ENCODE results near the gene PCNX2. TPM values are rescaled to one million over a fixed set of nuclear protein-coding genes. Genes with fewer than 3 reads are reported as not detected.
A peak's percentile ranks its signal among the peaks of the same experiment; 100 is the strongest.

Gene PCNX2
- total and polyA plus RNA-seq, 2 donors (not counting 1 experiment from before 2014, with no cell fraction given): 13.0 to 37.8 TPM

- no peaks in the 10 kb centered on the region for H4K20me1 ChIP-seq (ENCODE audit: control insufficient read depth, extremely low read depth, insufficient read depth, low read length)
- TF ChIP-seq CTCF (conservative IDR thresholded peaks at IDR 0.05 in 1 of 2, IDR thresholded peaks at IDR 0.05 in 1 of 2; ENCODE audit: low read depth in 1 of 2, low read length in 2 of 2) (no peak), EZH2 (IDR thresholded peaks at IDR 0.05; ENCODE audit: low read length, missing control alignments) (no peak)
- H3K9ac ChIP-seq (ENCODE audit: insufficient read depth, low read length): no peak overlapping the region
- H3K36me3 ChIP-seq (ENCODE audit: control insufficient read depth, insufficient read depth, low read length): no peaks in the 10 kb centered on the region
- H3K4me3 ChIP-seq (replicated peaks in 1 of 4; ENCODE audit: control extremely low read depth in 1 of 4, insufficient read depth in 1 of 4, low read depth in 3 of 4, low read length in 4 of 4): no peak overlapping the region
- H2AFZ ChIP-seq (ENCODE audit: low read length): no peak overlapping the region
- no peak for DNase-seq (ENCODE audit: low read depth in 2 of 2)
- H3K4me1 ChIP-seq (ENCODE audit: control insufficient read depth, extremely low read depth, insufficient read depth, low read length): no peaks in the 10 kb centered on the region
- H3K79me2 ChIP-seq (ENCODE audit: control insufficient read depth, insufficient read depth, low read length): peaks cover 6% of the 10 kb centered on the region
- H3K9me3 ChIP-seq (ENCODE audit: control insufficient read depth, insufficient read depth, low read depth, low read length): no peaks in the 10 kb centered on the region
- H3K27ac ChIP-seq (ENCODE audit: insufficient read depth, low read length): no peak overlapping the region
- H3K27me3 ChIP-seq (ENCODE audit: control insufficient read depth, insufficient read depth, low read length): no peaks in the 10 kb centered on the region
- H3K4me2 ChIP-seq (ENCODE audit: extremely low read depth, insufficient read depth, low read length): no peak overlapping the region
These were observed 13.0 kb downstream of the PCNX2 start for GRCh38 chr1:233282582-233282886.

DNA sequence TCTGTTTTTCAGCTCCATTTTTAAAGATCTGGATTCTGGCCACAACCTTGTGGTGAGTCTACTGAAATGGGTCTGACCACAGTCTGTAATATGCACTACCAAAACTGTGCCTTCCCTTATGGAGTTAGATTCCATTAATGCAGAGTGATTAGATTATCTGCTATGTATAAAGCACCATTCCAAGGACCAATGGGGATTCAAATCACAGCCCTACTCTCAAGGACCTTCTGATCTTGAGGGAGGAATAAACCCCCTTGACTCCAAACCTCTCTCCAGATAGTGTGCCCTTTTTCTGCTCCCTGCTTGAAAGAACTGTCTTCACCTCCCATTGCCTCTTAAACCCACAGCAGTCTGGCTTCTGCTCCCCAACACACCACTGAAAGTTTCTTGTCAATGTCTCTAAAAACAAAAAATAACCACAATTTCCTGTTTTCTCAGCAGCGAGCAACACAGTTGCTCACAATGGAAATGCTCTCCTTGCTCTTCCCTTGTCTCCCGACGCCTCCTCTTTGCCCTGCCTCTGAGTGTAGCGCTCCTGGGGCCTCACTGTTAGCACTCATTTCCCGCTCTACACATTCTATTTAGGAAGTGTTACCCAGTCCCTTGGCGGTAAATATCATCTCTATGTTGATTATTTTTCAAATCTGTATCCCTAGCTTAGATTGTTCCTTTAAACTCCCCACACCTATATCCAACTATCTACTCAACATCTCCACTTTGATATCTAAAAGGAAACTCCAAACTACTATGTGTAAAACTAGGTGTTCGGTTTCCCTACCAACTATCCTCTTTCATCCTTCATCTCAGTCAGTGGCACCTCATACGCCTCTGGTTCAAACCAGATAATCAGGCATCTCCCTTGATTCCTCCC, 13.6 kb downstream of the PCNX2 start:
- Histone ChIP-seq H4K20me1 (ENCODE audit: control insufficient read depth, extremely low read depth, insufficient read depth, low read length) (no peaks in the 10 kb centered on the region), H3K4me2 (ENCODE audit: extremely low read depth, insufficient read depth, low read length) (no peak overlapping the region), H3K79me2 (ENCODE audit: control insufficient read depth, insufficient read depth, low read length) (peaks cover 3% of the 10 kb centered on the region)

DNA sequence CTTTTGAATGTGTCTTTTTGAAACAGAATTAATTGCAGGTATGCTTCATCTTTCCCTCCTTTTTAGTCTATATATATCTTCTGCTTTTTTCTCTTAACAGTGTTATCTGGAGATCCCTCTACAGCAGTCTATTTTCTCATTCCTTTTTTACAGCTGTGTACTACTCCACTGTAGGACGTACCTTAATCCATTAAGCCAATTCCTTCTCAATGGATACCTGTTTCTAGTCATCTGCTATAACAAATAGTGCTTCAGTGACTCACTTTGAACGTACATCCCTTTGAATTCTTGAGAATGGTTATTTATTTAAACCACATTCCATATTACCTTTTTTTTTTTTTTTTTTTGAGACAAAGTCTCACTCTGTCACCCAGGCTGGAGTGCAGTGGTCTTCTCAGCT, 15.6 kb downstream of the PCNX2 start:
- Histone ChIP-seq H3K9ac (ENCODE audit: insufficient read depth, low read length) (no peak overlapping the region), H3K79me2 (ENCODE audit: control insufficient read depth, insufficient read depth, low read length) (peaks cover 3% of the 10 kb centered on the region), H3K4me1 (ENCODE audit: control insufficient read depth, extremely low read depth, insufficient read depth, low read length) (no peaks in the 10 kb centered on the region), H3K9me3 (ENCODE audit: control insufficient read depth, insufficient read depth, low read depth, low read length) (no peaks in the 10 kb centered on the region), H4K20me1 (ENCODE audit: control insufficient read depth, extremely low read depth, insufficient read depth, low read length) (no peaks in the 10 kb centered on the region), H2AFZ (ENCODE audit: low read length) (no peak overlapping the region), H3K36me3 (ENCODE audit: control insufficient read depth, insufficient read depth, low read length) (no peaks in the 10 kb centered on the region), H3K4me3 (replicated peaks in 1 of 4; ENCODE audit: control extremely low read depth in 1 of 4, insufficient read depth in 1 of 4, low read depth in 3 of 4, low read length in 4 of 4) (no peak overlapping the region), H3K27ac (ENCODE audit: insufficient read depth, low read length) (no peak overlapping the region), H3K27me3 (ENCODE audit: control insufficient read depth, insufficient read depth, low read length) (no peaks in the 10 kb centered on the region), H3K4me2 (ENCODE audit: extremely low read depth, insufficient read depth, low read length) (no peak overlapping the region)
- DNase-seq (ENCODE audit: low read depth in 2 of 2): no peak
- no peak for TF ChIP-seq EZH2 (IDR thresholded peaks at IDR 0.05; ENCODE audit: low read length, missing control alignments)
- no peak for TF ChIP-seq CTCF (conservative IDR thresholded peaks at IDR 0.05 in 1 of 2, IDR thresholded peaks at IDR 0.05 in 1 of 2; ENCODE audit: low read depth in 1 of 2, low read length in 2 of 2)

More for the DNA sequence above, 13.6 kb downstream of the PCNX2 start:
- no peak for TF ChIP-seq EZH2 (IDR thresholded peaks at IDR 0.05; ENCODE audit: low read length, missing control alignments)
- no peak for TF ChIP-seq CTCF (conservative IDR thresholded peaks at IDR 0.05 in 1 of 2, IDR thresholded peaks at IDR 0.05 in 1 of 2; ENCODE audit: low read depth in 1 of 2, low read length in 2 of 2)
- Histone ChIP-seq H2AFZ (ENCODE audit: low read length) (no peak overlapping the region), H3K4me1 (ENCODE audit: control insufficient read depth, extremely low read depth, insufficient read depth, low read length) (no peaks in the 10 kb centered on the region), H3K27ac (ENCODE audit: insufficient read depth, low read length) (no peak overlapping the region), H3K9ac (ENCODE audit: insufficient read depth, low read length) (no peak overlapping the region), H3K9me3 (ENCODE audit: control insufficient read depth, insufficient read depth, low read depth, low read length) (no peaks in the 10 kb centered on the region), H3K36me3 (ENCODE audit: control insufficient read depth, insufficient read depth, low read length) (no peaks in the 10 kb centered on the region), H3K27me3 (ENCODE audit: control insufficient read depth, insufficient read depth, low read length) (no peaks in the 10 kb centered on the region), H3K4me3 (replicated peaks in 1 of 4; ENCODE audit: control extremely low read depth in 1 of 4, insufficient read depth in 1 of 4, low read depth in 3 of 4, low read length in 4 of 4) (no peak overlapping the region)
- DNase-seq (ENCODE audit: low read depth in 2 of 2): peak; percentile 51 to 88
